ENCODE data around the gene XRN2.

DNA sequence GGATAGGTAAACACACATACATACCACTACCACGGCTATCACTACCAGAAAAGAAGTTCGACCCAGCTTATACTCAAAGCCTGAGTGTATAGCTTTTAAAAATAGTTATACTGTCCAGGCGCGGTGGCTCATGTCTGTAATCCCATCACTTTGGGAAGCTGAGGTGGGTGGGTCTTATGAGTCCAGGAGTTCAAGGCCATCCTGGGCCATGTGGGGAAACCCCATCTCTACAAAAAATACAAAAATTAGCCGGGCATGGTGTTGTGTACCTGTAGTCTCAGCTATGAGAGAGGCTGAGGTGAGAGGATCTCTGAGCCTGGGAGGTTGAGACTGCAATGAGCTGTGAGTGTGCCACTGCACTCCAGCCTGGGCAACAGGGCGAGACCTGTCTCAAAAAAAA is 61.3 kb downstream of the XRN2 start:
- TF ChIP-seq, protein P1, sequence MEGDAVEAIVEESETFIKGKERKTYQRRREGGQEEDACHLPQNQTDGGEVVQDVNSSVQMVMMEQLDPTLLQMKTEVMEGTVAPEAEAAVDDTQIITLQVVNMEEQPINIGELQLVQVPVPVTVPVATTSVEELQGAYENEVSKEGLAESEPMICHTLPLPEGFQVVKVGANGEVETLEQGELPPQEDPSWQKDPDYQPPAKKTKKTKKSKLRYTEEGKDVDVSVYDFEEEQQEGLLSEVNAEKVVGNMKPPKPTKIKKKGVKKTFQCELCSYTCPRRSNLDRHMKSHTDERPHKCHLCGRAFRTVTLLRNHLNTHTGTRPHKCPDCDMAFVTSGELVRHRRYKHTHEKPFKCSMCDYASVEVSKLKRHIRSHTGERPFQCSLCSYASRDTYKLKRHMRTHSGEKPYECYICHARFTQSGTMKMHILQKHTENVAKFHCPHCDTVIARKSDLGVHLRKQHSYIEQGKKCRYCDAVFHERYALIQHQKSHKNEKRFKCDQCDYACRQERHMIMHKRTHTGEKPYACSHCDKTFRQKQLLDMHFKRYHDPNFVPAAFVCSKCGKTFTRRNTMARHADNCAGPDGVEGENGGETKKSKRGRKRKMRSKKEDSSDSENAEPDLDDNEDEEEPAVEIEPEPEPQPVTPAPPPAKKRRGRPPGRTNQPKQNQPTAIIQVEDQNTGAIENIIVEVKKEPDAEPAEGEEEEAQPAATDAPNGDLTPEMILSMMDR (IDR thresholded peaks at IDR 0.05): no peak
- no peak for TF ChIP-seq POLR2AphosphoS5 (IDR thresholded peaks at IDR 0.05)
- no peak for TF ChIP-seq POLR2A (IDR thresholded peaks at IDR 0.05)

Data from stomach (tissue), 4 donors.